Measurements from ENCODE around the gene DNAJC4. TPM values are rescaled to one million over a fixed set of nuclear protein-coding genes. Genes with fewer than 3 reads are reported as not detected.

Gene DNAJC4
- total and polyA plus RNA-seq, 2 of the 8 experiments (the other 6 are each of a cell fraction or from before 2014, with no cell fraction given): 14.6 to 31.0 TPM

DNA sequence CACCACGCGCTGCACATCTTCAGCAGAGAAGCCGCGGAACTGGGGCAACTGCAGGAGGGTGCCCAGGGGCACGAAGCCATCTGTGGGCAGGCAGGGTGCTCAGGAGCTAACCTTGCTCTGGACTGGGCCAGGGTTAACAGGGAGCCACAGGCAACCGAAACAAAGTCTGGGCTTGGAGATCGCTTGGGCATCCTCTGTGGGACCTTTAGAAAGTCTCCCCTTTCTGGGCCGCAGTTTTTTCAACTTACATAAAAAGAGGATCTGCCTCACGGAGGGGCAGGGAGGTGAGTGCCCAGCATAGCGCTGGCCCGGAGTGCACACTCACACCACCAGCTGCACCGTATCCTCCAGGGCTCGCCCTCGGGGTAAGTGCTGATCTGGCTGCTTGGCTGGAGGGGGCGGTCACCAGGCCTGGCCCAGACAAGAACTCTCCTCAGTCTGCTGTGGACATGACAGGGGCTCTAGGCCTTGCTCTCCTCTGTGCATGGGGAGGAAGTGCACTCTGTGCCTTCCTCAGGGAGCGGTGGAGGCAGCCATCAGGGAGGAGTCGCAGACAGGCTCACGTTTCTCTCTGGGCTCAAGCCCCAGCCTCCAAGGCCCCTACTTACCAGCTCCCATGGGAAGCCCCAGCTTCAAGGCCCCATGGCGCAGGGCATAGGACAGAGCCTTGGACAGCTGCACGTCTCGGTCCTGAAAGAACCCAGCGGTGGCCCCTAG lies 5.3 kb upstream of the DNAJC4 start (continued):
- no peak for TF ChIP-seq JUN (IDR thresholded peaks at IDR 0.05; ENCODE audit: low read depth, low read length)
- no peak for TF ChIP-seq NANOG (IDR thresholded peaks at IDR 0.05; ENCODE audit: insufficient read depth, low read depth, low read length, poor library complexity, severe bottlenecking)
- no peak for TF ChIP-seq USF2 (IDR thresholded peaks at IDR 0.05; ENCODE audit: low read length)
- no peak for TF ChIP-seq TCF12 (IDR thresholded peaks at IDR 0.05; ENCODE audit: low read depth, low read length)
- TF ChIP-seq RFX5 (IDR thresholded peaks at IDR 0.05; ENCODE audit: borderline replicate concordance, low read depth, low read length): no peak
- TF ChIP-seq SP1 (IDR thresholded peaks at IDR 0.05; ENCODE audit: low read depth, low read length): no peak

Measured in H1 (cell line).